PC-3 (cell line): Measurements from ENCODE around the gene METTL9.

Experiments
- EZH2 ChIP-seq: fragments of 300-600 bp; sonication (generic); IDR thresholded peaks from one replicate; pipeline ENCODE4 v1.6.1; 2017; ENCODE audit warnings: antibody characterized with exemption, mild to moderate bottlenecking, low read length; ENCODE audit not compliant: unreplicated experiment
- TF ChIP-seq, protein P1 (sequence below): fragments of 300-600 bp; sonication (generic); conservative IDR thresholded peaks from 2 replicates; pipeline ENCODE4 v1.5.1; 2017; ENCODE audit warnings: antibody characterized with exemption, low read depth, mild to moderate bottlenecking, low read length

- no peak for TF ChIP-seq EZH2
- TF ChIP-seq, protein P1, sequence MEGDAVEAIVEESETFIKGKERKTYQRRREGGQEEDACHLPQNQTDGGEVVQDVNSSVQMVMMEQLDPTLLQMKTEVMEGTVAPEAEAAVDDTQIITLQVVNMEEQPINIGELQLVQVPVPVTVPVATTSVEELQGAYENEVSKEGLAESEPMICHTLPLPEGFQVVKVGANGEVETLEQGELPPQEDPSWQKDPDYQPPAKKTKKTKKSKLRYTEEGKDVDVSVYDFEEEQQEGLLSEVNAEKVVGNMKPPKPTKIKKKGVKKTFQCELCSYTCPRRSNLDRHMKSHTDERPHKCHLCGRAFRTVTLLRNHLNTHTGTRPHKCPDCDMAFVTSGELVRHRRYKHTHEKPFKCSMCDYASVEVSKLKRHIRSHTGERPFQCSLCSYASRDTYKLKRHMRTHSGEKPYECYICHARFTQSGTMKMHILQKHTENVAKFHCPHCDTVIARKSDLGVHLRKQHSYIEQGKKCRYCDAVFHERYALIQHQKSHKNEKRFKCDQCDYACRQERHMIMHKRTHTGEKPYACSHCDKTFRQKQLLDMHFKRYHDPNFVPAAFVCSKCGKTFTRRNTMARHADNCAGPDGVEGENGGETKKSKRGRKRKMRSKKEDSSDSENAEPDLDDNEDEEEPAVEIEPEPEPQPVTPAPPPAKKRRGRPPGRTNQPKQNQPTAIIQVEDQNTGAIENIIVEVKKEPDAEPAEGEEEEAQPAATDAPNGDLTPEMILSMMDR = no peak
Observed at GRCh38 chr16:21568502-21569189, 30.7 kb upstream of the METTL9 start.
